HG03196 (cell line): ENCODE measurements around the gene OBSL1.

Experiments
- ATAC-seq: cut with Tn5 transposase; IDR thresholded peaks from one replicate; pipeline ENCODE4 v1.9.1; 2021; ENCODE audit not compliant: unreplicated experiment

The OBSL1 gene

GRCh38 chr2:219536967-219537366, 34.4 kb downstream of the OBSL1 start:
- no peak for ATAC-seq

GRCh38 chr2:219536425-219536824, 34.9 kb downstream of the OBSL1 start:
- ATAC-seq, result no peak

GRCh38 chr2:219533930-219534661, 37.2 kb downstream of the OBSL1 start:
- ATAC-seq, result no peak

GRCh38 chr2:219532378-219532649, 39.0 kb downstream of the OBSL1 start:
- ATAC-seq, result no peak

GRCh38 chr2:219531639-219532377, 39.5 kb downstream of the OBSL1 start:
- ATAC-seq, result no peak

GRCh38 chr2:219530048-219530963, 41.0 kb downstream of the OBSL1 start:
- ATAC-seq, result peak; percentile 71

GRCh38 chr2:219527472-219527871, 43.9 kb downstream of the OBSL1 start:
- ATAC-seq, result no peak

- ATAC-seq, result no peak
Measured at GRCh38 chr2:219527076-219527394, 44.3 kb downstream of the OBSL1 start.

- no peak for ATAC-seq
Measured at GRCh38 chr2:219526320-219527075, 44.8 kb downstream of the OBSL1 start.

GRCh38 chr2:219525533-219526232, 45.7 kb downstream of the OBSL1 start:
- no peak for ATAC-seq

- no peak for ATAC-seq
Measured at GRCh38 chr2:219524817-219525216, 46.5 kb downstream of the OBSL1 start.

- ATAC-seq, result no peak
Measured at GRCh38 chr2:219523031-219523671, 48.2 kb downstream of the OBSL1 start.

- no peak for ATAC-seq
Measured at GRCh38 chr2:219522111-219523030, 49.0 kb downstream of the OBSL1 start.

- no peak for ATAC-seq
Measured at GRCh38 chr2:219521066-219521880, 50.1 kb downstream of the OBSL1 start.

- no peak for ATAC-seq
Measured at GRCh38 chr2:219520079-219520478, 51.3 kb downstream of the OBSL1 start.

- ATAC-seq, result no peak
Measured at GRCh38 chr2:219519526-219519916, 51.8 kb downstream of the OBSL1 start.

GRCh38 chr2:219517954-219518778, 53.2 kb downstream of the OBSL1 start:
- ATAC-seq, result no peak
